ENCODE results near the gene MAP1A.
A peak's percentile ranks its signal among the peaks of the same experiment; 100 is the strongest.

The MAP1A gene

DNA sequence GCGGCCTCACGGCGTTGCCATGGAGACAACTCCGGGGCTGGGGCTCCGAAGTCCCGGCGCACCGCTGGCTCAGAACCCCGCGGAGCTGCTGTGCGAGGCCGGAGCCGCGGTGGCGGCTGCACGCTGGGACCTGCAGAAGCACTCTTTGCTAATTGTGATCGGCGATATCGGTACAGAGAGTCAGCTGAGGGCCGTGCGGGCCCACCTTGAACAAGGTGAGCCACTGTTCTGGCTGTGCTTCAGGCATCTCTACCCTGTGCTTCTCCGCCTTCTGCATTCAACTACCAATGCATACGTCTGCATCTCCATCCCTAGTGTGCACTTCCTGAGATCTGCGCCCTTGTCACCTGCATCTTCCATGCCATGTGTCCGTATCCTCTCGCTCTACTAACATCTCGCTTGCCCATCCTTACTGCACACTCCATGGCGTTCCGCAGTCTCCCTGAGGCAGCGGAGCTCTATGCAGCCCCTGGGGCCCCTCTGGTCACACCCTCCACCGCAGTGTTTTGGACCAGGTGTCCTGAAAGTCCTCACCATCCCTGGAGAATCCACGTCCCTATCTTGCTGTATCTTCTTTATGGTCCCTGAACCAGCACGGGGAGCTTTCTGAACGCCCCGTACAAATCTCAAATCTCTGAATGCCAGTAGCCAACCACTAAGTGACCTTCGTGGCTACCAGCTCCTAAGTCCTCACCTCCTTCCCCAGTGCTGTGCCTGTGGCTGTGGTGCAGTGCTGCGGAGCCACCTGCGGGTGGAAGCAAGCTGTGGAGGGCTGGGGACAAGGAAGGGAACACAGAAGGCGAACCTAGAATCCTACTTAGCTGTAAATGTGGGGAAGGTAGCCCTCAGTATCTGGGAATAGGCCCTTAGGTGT, 6.2 kb upstream of the MAP1A start:
- no peak for DNase-seq

DNA sequence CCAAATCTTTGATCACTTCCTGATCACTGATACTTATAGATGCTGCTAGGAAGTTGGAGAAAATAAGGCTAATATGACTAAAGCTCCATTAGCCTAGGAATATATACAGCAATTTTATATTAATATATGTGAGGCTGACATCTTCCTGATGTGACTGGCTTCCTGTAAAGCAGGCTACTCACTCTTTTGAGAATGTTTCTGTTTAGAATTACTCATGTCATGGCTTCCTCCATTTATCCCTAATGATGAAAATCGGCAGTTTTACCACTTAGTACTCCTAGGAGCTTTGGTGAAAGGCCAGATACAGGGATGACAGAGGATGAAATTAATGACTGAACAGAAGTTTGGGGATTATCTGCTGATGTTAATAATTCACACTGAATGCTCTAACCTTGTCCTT, 3.9 kb upstream of the MAP1A start:
- no peak for DNase-seq

DNA sequence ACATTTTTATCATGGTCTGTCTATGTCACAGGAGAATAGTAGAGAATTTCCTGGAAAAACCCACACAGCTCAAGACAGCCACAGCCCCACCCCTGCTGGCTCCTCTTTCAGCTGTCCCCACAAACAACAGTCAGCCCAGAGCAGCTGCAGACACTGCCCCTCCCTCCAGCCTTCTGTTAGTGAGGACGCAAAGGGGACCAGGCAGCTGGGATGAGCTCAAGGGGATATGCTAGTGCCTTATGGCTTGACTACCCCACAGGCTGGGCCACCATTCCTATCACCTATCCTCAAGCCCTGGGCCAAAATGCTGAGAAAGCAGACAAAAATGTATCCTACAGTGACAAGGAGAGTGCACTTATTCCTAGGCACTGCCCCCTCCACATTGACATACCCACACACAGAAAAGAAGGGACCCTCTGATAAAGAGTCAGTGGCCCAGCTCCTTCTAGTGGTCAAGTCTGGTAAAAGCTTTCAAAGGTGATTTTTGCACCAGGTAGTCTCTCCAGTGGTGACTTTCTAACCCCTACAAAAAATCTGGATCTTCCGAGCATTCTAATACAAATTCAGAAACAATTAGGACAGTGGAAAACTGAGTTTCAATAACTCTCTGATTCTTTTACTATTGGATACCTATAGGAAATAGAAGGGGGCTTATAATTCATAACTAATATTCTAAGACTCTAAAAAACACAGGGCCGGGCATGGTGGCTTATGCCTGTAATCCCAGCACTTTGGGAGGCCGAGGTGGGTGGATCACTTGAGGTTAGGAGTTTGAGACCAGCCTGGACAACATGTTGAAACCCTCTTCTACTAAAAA, 3.0 kb upstream of the MAP1A start:
- no peak for DNase-seq

DNA sequence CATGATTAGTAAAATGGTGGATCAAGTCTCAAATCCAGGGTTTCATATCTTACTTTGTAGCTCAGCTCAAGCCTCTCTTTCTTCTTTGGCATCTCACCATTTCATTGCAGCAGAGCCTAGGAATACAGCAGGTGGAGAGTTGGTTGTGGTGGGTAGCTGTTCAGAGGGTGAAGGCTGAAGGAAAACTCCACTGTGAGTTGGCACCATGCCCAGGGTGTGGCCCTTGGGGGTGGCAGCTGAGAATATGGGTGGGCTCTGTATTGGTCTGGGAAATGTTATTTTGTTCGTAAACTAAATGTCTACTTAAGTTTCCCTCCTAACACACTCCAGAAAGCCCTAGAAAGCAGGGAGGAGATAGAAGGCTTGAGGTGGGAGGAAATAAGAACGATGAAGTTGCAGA, 1.7 kb upstream of the MAP1A start:
- DNase-seq, result no peak

DNA sequence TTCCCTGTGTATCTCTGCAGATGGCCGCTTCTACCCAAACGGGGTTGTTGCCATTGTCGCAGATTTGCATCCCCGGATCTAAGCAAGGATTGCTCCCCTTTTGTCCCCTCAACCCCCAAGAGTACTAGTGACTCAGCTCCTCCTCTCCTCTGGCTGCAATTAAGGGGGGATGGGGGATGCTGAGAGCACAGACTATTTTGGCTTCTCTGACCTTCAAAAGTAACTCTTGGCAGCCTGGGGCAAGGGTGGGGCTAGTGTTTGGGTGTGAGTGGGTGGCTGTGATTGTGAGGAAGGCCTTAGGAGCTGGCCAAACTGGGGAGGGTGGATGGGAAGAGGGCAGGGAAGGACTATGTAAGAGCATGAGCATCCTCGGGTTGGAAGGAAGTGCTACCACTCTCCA, 1.2 kb upstream of the MAP1A start:
- no peak for DNase-seq

DNA sequence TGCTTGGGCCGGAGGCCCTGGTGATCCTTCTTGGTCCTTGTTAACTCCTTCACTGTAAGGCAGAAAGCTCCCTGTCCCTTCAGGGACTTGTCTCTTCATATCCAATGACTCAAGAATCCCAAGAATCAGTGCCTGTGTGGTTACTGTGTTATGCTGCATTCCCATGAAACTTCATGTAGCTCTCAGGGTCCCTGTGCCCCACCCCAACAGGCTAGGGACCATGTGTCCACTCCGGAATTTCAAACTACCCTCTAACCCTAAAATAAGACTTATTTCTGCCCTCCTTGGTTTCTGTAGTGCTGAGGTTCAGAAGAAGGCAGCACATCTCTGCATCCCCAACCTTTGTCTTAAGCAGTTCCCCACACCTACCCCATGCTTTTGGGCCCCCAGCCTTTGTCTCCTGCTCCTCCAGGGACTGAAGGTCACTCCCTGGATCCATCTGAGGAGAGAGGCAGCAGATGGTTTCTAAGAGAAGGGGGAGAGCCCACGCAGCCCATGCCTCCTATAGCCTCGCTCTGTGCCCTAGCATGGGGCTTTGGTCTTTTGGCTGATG, 531 bp upstream of the MAP1A start:
- DNase-seq, result no peak

DNA sequence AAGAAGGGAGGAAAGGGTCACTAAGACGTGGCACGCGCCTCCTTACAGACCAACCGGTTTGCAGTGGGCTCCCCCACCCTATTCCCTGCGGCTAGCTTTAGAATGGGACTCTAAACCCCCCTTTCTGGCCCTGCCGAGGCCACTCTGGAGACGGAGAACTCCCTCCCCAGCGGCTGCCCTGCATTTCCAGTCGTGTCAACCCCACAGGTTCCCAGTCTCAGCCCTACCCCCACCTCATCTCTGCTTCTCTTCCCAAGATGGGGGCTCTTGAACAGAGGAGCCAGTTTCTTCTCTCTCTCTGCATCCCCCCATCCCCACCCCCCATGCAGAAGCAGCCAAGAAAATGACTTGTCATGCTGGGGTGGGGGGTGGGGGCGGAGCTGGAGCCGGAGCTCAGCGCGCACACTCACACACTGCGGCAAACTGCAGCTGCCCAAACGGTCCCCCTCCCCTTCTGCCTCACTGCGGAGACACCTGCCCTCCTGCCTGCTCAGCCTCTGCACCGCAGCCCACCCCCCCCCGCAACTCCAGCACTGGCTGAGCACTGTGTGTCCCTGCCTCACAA, 871 bp downstream of the MAP1A start:
- DNase-seq, result no peak

DNA sequence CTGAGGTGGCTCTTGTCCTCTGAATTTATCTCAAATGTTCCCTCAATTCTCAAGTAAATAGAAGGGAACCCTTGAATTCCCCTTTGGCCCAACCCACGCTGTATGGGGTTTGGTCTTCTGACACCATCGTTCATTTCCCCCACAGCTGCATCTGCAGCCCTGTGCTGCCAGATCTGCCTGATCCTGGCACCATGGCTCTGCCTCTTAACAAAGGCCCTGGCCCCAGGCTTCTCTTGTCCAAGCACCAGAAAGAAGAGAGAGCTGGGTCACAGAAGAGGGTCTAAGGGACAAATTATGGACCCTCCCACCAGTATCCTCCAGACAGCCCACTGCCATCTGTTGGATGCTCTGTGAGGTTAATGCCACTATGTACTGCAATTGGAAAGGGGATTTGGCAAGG, 1.8 kb downstream of the MAP1A start:
- DNase-seq, result no peak

DNA sequence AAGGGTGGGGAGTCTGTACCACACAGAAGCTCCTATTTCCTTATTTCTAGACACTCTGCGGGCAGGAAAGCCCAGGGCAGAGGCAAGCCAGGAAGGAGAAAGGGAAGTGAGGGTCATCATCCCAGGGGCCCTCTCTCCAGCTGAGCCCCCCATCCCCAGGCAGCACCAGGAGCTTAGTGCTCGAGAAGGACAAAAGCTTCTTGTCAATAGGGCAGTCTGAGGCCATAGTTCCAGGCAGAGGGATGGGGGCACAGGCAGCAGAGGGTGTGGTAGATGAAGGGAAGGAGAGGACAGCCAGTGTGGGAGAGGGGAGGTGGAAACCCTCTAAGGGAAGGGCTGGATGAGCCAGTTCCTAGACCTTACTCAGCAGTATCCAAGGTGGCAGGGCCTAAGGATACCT, 2.7 kb downstream of the MAP1A start:
- DNase-seq, result no peak

DNA sequence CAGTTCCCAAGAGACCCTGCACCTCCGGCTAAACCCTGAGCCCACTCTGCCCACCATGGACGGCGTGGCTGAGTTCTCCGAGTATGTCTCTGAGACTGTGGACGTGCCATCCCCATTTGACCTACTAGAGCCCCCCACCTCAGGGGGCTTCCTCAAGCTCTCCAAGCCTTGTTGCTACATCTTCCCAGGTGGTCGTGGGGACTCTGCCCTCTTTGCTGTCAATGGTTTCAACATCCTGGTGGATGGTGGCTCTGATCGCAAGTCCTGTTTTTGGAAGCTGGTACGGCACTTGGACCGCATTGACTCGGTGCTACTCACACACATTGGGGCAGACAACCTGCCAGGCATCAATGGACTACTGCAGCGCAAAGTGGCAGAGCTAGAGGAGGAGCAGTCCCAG, 4.0 kb downstream of the MAP1A start:
- no peak for DNase-seq

DNA sequence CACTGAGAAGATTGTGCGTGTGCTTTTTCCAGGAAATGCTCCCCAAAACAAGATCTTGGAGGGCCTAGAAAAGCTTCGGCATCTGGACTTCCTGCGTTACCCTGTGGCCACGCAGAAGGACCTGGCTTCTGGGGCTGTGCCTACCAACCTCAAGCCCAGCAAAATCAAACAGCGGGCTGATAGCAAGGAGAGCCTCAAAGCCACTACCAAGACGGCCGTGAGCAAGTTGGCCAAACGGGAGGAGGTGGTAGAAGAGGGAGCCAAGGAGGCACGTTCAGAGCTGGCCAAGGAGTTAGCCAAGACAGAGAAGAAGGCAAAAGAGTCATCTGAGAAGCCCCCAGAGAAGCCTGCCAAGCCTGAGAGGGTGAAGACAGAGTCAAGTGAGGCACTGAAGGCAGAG, 4.8 kb downstream of the MAP1A start:
- DNase-seq, result no peak

DNA sequence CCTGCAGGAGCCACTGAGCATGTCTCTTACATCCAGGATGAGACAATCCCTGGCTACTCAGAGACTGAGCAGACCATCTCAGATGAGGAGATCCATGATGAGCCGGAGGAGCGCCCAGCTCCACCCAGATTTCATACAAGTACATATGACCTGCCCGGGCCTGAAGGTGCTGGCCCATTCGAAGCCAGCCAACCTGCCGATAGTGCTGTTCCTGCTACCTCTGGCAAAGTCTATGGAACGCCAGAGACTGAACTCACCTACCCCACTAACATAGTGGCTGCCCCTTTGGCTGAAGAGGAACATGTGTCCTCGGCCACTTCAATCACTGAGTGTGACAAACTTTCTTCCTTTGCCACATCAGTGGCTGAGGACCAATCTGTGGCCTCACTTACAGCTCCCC, 6.2 kb downstream of the MAP1A start:
- DNase-seq, result no peak

DNA sequence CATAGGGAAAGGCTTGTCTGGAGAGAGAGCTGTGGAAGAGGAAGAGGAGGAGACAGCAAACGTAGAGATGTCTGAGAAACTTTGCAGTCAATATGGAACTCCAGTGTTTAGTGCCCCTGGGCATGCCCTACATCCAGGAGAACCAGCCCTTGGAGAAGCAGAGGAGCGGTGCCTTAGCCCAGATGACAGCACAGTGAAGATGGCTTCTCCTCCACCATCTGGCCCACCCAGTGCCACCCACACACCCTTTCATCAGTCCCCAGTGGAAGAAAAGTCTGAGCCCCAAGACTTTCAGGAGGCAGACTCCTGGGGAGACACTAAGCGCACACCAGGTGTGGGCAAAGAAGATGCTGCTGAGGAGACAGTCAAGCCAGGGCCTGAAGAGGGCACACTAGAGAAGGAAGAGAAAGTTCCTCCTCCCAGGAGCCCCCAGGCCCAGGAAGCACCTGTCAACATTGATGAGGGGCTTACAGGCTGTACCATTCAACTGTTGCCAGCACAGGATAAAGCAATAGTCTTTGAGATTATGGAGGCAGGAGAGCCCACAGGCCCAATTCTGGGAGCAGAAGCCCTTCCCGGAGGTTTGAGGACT, 6.9 kb downstream of the MAP1A start:
- no peak for DNase-seq

DNA sequence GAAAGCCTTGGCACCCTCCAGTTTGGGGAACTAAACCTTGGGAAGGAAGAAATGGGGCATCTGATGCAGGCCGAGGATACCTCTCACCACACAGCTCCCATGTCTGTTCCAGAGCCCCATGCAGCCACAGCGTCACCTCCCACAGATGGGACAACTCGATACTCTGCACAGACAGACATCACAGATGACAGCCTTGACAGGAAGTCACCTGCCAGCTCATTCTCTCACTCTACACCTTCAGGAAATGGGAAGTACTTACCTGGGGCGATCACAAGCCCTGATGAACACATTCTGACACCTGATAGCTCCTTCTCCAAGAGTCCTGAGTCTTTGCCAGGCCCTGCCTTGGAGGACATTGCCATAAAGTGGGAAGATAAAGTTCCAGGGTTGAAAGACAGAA, 7.7 kb downstream of the MAP1A start:
- DNase-seq, result peak; percentile 2

DNA sequence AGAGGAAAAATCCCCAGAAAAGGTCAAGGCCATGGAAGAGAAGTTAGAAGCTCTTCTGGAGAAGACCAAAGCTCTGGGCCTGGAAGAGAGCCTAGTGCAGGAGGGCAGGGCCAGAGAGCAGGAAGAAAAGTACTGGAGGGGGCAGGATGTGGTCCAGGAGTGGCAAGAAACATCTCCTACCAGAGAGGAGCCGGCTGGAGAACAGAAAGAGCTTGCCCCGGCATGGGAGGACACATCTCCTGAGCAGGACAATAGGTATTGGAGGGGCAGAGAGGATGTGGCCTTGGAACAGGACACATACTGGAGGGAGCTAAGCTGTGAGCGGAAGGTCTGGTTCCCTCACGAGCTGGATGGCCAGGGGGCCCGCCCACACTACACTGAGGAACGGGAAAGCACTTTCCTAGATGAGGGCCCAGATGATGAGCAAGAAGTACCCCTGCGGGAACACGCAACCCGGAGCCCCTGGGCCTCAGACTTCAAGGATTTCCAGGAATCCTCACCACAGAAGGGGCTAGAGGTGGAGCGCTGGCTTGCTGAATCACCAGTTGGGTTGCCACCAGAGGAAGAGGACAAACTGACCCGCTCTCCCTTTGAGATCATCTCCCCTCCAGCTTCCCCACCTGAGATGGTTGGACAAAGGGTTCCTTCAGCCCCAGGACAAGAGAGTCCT, 9.0 kb downstream of the MAP1A start:
- no peak for DNase-seq

DNA sequence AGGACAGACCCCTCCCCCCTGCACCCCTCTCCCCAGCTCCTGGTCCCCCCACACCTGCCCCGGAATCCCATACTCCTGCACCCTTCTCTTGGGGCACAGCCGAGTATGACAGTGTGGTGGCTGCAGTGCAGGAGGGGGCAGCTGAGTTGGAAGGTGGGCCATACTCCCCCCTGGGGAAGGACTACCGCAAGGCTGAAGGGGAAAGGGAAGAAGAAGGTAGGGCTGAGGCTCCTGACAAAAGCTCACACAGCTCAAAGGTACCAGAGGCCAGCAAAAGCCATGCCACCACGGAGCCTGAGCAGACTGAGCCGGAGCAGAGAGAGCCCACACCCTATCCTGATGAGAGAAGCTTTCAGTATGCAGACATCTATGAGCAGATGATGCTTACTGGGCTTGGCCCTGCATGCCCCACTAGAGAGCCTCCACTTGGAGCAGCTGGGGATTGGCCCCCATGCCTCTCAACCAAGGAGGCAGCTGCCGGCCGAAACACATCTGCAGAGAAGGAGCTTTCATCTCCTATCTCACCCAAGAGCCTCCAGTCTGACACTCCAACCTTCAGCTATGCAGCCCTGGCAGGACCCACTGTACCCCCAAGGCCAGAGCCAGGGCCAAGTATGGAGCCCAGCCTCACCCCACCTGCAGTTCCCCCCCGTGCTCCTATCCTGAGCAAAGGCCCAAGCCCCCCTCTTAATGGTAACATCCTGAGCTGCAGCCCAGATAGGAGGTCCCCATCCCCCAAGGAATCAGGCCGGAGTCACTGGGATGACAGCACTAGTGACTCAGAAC, 9.8 kb downstream of the MAP1A start:
- no peak for DNase-seq

DNA sequence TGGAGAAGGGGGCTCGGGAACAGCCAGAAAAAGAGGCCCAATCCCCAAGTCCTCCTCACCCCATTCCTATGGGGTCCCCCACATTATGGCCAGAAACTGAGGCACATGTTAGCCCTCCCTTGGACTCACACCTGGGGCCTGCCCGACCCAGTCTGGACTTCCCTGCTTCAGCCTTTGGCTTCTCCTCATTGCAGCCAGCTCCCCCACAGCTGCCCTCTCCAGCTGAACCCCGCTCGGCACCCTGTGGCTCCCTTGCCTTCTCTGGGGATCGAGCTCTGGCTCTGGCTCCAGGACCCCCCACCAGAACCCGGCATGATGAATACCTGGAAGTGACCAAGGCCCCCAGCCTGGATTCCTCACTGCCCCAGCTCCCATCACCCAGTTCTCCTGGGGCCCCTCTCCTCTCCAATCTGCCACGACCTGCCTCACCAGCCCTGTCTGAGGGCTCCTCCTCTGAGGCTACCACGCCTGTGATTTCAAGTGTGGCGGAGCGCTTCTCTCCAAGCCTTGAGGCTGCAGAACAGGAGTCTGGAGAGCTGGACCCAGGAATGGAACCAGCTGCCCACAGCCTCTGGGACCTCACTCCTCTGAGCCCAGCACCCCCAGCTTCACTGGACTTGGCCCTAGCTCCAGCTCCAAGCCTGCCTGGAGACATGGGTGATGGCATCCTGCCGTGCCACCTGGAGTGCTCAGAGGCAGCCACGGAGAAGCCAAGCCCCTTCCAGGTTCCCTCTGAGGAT, 10.6 kb downstream of the MAP1A start:
- no peak for DNase-seq

DNA sequence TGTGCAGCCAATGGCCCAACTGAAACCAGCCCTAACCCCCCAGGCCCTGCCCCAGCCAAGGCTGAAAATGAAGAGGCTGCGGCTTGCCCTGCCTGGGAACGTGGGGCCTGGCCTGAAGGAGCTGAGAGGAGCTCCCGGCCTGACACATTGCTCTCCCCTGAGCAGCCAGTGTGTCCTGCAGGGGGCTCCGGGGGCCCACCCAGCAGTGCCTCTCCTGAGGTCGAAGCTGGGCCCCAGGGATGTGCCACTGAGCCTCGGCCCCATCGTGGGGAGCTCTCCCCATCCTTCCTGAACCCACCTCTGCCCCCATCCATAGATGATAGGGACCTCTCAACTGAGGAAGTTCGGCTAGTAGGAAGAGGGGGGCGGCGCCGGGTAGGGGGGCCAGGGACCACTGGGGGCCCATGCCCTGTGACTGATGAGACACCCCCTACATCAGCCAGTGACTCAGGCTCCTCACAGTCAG, 11.2 kb downstream of the MAP1A start:
- no peak for DNase-seq

DNA sequence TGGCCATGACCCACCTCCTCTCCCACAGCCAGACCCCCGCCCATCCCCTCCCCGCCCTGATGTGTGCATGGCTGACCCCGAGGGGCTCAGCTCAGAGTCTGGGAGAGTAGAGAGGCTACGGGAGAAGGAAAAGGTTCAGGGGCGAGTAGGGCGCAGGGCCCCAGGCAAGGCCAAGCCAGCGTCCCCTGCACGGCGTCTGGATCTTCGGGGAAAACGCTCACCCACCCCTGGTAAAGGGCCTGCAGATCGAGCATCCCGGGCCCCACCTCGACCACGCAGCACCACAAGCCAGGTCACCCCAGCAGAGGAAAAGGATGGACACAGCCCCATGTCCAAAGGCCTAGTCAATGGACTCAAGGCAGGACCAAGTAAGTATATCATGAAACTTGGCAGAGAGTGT, 11.7 kb downstream of the MAP1A start:
- no peak for DNase-seq

DNA sequence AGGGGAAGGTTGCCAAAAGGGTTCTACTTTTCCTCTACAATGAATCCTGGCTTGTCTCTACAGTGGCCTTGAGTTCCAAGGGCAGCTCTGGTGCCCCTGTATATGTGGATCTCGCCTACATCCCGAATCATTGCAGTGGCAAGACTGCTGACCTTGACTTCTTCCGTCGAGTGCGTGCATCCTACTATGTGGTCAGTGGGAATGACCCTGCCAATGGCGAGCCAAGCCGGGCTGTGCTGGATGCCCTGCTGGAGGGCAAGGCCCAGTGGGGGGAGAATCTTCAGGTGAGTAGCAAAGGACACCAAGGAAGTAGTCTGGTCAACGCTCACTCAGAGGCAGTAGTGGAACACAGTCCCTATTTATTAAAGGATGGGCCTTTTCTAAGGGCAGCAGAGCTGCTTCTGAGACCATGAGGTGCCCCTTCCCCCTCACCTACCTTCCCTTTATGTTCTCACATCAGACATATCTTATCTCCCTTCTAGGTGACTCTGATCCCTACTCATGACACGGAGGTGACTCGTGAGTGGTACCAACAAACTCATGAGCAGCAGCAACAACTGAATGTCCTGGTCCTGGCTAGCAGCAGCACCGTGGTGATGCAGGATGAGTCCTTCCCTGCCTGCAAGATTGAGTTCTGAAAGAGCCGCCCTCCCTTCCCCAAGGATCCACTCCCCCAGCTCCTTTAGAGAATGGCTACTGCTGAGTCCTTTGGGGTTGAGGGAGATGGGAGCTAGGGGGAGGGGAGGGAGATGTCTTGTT, 12.4 kb downstream of the MAP1A start:
- no peak for DNase-seq
